Measurements from ENCODE around the gene PIK3R1. TPM values are rescaled to one million over a fixed set of nuclear protein-coding genes. Genes with fewer than 3 reads are reported as not detected.

Gene PIK3R1
- total and polyA plus RNA-seq, 10 of the 15 experiments (the other 5 are each of a cell fraction or from before 2014, with no cell fraction given): 7.8 to 38.4 (median 15.7) TPM

DNA sequence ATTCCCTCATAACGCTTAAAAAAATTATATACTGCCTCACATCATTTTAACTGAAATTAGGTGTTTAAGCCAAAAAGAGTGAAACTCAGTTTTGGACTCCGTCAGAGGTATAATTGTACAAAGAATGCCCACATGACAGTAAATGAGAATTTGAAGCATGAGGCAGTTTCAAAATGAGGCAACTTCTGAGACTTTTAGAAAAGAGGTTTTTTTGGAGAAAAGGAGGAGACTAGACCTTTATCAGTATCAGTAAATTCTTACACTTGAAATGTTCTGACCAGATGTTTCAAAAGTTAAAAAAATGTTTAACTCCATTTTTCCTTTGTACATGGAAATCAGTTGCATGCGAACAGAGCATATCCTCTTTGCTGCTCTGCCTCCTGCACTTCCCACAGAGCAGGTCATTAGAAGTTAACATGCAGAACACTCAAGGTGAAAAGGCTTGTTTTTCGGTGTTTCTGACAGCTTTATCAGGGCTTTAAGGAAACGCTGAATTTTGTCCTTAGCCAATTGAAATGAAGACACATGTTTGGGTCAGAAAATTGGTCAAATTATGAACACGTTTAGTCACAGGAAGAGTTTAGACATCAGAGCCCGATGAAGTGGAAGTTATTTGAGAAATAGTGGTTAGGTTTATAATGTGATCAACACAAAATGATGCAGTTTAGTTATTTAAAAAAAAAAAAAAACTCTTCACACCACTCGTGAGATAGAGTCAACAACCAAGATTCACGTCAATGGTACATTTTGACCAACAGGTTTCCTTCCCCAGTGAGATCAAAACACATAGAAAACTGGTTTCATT is 59.5 kb downstream of the PIK3R1 start (continued):
- TF ChIP-seq ZNF207 (IDR thresholded peaks at IDR 0.05; ENCODE audit: borderline replicate concordance) (no peak), SUPT20H (IDR thresholded peaks at IDR 0.05; ENCODE audit: borderline replicate concordance, control insufficient read depth, low read depth, low read length) (no peak), ETV6 (conservative IDR thresholded peaks at IDR 0.05 in 1 of 2, IDR thresholded peaks at IDR 0.05 in 1 of 2; ENCODE audit: borderline replicate concordance in 1 of 2, low read depth in 1 of 2) (no peak; a peak in 1 of 4 replicates), TARDBP (IDR thresholded peaks at IDR 0.05; ENCODE audit: borderline replicate concordance) (no peak), NFYA (IDR thresholded peaks at IDR 0.05; ENCODE audit: borderline replicate concordance, low read depth, low read length) (no peak), NR2F1 (conservative IDR thresholded peaks at IDR 0.05) (no peak), CBFB (IDR thresholded peaks at IDR 0.05; ENCODE audit: low read depth) (no peak), ATF7 (IDR thresholded peaks at IDR 0.05; ENCODE audit: low read depth) (peak; percentile 59; the same call in 1 of the 2 replicates), KDM1A (IDR thresholded peaks at IDR 0.05; ENCODE audit: borderline replicate concordance) (no peak)
- TF ChIP-seq, protein P1, sequence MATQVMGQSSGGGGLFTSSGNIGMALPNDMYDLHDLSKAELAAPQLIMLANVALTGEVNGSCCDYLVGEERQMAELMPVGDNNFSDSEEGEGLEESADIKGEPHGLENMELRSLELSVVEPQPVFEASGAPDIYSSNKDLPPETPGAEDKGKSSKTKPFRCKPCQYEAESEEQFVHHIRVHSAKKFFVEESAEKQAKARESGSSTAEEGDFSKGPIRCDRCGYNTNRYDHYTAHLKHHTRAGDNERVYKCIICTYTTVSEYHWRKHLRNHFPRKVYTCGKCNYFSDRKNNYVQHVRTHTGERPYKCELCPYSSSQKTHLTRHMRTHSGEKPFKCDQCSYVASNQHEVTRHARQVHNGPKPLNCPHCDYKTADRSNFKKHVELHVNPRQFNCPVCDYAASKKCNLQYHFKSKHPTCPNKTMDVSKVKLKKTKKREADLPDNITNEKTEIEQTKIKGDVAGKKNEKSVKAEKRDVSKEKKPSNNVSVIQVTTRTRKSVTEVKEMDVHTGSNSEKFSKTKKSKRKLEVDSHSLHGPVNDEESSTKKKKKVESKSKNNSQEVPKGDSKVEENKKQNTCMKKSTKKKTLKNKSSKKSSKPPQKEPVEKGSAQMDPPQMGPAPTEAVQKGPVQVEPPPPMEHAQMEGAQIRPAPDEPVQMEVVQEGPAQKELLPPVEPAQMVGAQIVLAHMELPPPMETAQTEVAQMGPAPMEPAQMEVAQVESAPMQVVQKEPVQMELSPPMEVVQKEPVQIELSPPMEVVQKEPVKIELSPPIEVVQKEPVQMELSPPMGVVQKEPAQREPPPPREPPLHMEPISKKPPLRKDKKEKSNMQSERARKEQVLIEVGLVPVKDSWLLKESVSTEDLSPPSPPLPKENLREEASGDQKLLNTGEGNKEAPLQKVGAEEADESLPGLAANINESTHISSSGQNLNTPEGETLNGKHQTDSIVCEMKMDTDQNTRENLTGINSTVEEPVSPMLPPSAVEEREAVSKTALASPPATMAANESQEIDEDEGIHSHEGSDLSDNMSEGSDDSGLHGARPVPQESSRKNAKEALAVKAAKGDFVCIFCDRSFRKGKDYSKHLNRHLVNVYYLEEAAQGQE (IDR thresholded peaks at IDR 0.05; ENCODE audit: low read depth, low read length): no peak
- TF ChIP-seq, protein P2, sequence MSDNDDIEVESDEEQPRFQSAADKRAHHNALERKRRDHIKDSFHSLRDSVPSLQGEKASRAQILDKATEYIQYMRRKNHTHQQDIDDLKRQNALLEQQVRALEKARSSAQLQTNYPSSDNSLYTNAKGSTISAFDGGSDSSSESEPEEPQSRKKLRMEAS (IDR thresholded peaks at IDR 0.05; ENCODE audit: low read depth, low read length): no peak
- TF ChIP-seq, protein P3, sequence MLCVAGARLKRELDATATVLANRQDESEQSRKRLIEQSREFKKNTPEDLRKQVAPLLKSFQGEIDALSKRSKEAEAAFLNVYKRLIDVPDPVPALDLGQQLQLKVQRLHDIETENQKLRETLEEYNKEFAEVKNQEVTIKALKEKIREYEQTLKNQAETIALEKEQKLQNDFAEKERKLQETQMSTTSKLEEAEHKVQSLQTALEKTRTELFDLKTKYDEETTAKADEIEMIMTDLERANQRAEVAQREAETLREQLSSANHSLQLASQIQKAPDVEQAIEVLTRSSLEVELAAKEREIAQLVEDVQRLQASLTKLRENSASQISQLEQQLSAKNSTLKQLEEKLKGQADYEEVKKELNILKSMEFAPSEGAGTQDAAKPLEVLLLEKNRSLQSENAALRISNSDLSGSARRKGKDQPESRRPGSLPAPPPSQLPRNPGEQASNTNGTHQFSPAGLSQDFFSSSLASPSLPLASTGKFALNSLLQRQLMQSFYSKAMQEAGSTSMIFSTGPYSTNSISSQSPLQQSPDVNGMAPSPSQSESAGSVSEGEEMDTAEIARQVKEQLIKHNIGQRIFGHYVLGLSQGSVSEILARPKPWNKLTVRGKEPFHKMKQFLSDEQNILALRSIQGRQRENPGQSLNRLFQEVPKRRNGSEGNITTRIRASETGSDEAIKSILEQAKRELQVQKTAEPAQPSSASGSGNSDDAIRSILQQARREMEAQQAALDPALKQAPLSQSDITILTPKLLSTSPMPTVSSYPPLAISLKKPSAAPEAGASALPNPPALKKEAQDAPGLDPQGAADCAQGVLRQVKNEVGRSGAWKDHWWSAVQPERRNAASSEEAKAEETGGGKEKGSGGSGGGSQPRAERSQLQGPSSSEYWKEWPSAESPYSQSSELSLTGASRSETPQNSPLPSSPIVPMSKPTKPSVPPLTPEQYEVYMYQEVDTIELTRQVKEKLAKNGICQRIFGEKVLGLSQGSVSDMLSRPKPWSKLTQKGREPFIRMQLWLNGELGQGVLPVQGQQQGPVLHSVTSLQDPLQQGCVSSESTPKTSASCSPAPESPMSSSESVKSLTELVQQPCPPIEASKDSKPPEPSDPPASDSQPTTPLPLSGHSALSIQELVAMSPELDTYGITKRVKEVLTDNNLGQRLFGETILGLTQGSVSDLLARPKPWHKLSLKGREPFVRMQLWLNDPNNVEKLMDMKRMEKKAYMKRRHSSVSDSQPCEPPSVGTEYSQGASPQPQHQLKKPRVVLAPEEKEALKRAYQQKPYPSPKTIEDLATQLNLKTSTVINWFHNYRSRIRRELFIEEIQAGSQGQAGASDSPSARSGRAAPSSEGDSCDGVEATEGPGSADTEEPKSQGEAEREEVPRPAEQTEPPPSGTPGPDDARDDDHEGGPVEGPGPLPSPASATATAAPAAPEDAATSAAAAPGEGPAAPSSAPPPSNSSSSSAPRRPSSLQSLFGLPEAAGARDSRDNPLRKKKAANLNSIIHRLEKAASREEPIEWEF (IDR thresholded peaks at IDR 0.05; ENCODE audit: insufficient replicate concordance, low read depth, low read length): no peak
- TF ChIP-seq, protein P4, sequence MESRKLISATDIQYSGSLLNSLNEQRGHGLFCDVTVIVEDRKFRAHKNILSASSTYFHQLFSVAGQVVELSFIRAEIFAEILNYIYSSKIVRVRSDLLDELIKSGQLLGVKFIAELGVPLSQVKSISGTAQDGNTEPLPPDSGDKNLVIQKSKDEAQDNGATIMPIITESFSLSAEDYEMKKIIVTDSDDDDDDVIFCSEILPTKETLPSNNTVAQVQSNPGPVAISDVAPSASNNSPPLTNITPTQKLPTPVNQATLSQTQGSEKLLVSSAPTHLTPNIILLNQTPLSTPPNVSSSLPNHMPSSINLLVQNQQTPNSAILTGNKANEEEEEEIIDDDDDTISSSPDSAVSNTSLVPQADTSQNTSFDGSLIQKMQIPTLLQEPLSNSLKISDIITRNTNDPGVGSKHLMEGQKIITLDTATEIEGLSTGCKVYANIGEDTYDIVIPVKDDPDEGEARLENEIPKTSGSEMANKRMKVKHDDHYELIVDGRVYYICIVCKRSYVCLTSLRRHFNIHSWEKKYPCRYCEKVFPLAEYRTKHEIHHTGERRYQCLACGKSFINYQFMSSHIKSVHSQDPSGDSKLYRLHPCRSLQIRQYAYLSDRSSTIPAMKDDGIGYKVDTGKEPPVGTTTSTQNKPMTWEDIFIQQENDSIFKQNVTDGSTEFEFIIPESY (IDR thresholded peaks at IDR 0.05): no peak

Data from GM12878 (cell line).